Measurements from ENCODE around the gene CDK5R2. TPM values are rescaled to one million over a fixed set of nuclear protein-coding genes. Genes with fewer than 3 reads are reported as not detected.

CDK5R2 gene
- total and polyA plus RNA-seq, 2 experiments from 2014 or later = not detected

- no peak for DNase-seq
- H2AFZ ChIP-seq = no peak overlapping the region
- H4K20me1 ChIP-seq (ENCODE audit: insufficient read depth) = no peaks in the 10 kb centered on the region
- no peak overlapping the region for H3K4me2 ChIP-seq (ENCODE audit: unreplicated experiment)
- H3K9ac ChIP-seq = no peak overlapping the region
- H3K27ac ChIP-seq = no peak overlapping the region
- WGBS, 2 experiments (ENCODE audit: low coverage in 1 of 2, low lambda C conversion rate in 2 of 2, missing lambda C conversion rate in 2 of 2) = 38 to 45% methylated on average over 2 of the region's 2 CpGs
- in situ Hi-C loops (cut with MboI) = no loop called here
- H3K36me3 ChIP-seq (ENCODE audit: low read depth) = no peaks in the 10 kb centered on the region
- no peak overlapping the region for H3K4me3 ChIP-seq
- no peak for TF ChIP-seq EZH2 (IDR thresholded peaks at IDR 0.05; ENCODE audit: insufficient read depth, poor library complexity, severe bottlenecking)
- TF ChIP-seq EZH2phosphoT487 (IDR thresholded peaks at IDR 0.05; ENCODE audit: insufficient read depth, low read depth) = no peak
- no peaks in the 10 kb centered on the region for H3K9me2 ChIP-seq (ENCODE audit: insufficient read depth)
- H3F3A ChIP-seq (ENCODE audit: insufficient read depth) = no peaks in the 10 kb centered on the region
- H3K79me2 ChIP-seq (ENCODE audit: insufficient read depth) = no peaks in the 10 kb centered on the region
- peaks cover 12% of the 10 kb centered on the region for H3K27me3 ChIP-seq (replicated peaks; ENCODE audit: insufficient read depth)
- H3K9me3 ChIP-seq (ENCODE audit: low read depth) = no peaks in the 10 kb centered on the region
- H3K4me1 ChIP-seq (ENCODE audit: insufficient read depth) = no peaks in the 10 kb centered on the region
Observed at GRCh38 chr2:219009294-219009693, 49.8 kb downstream of the CDK5R2 start.

- DNase-seq = no peak
- no peaks in the 10 kb centered on the region for H3K36me3 ChIP-seq (ENCODE audit: low read depth)
- no peaks in the 10 kb centered on the region for H4K20me1 ChIP-seq (ENCODE audit: insufficient read depth)
- no peaks in the 10 kb centered on the region for H3K9me3 ChIP-seq (ENCODE audit: low read depth)
- 38 to 40% methylated on average over 6 of the region's 6 CpGs for WGBS, 2 experiments (ENCODE audit: low coverage in 1 of 2, low lambda C conversion rate in 2 of 2, missing lambda C conversion rate in 2 of 2)
- no peaks in the 10 kb centered on the region for H3K79me2 ChIP-seq (ENCODE audit: insufficient read depth)
- peaks cover 4% of the 10 kb centered on the region; the same call in 1 of the 2 replicates for H3K27me3 ChIP-seq (replicated peaks; ENCODE audit: insufficient read depth)
- H3K27ac ChIP-seq = no peak overlapping the region
- H3K9me2 ChIP-seq (ENCODE audit: insufficient read depth) = no peaks in the 10 kb centered on the region
- no peaks in the 10 kb centered on the region for H3F3A ChIP-seq (ENCODE audit: insufficient read depth)
- no peak overlapping the region for H2AFZ ChIP-seq
- no peak overlapping the region for H3K4me2 ChIP-seq (ENCODE audit: unreplicated experiment)
- no peak overlapping the region for H3K9ac ChIP-seq
- in situ Hi-C loops (cut with MboI) = no loop called here
- H3K4me1 ChIP-seq (ENCODE audit: insufficient read depth) = no peaks in the 10 kb centered on the region
- H3K4me3 ChIP-seq = no peak overlapping the region
- TF ChIP-seq EZH2 (IDR thresholded peaks at IDR 0.05; ENCODE audit: insufficient read depth, poor library complexity, severe bottlenecking) = no peak
- TF ChIP-seq EZH2phosphoT487 (IDR thresholded peaks at IDR 0.05; ENCODE audit: insufficient read depth, low read depth) = no peak
Observed at GRCh38 chr2:219010162-219010756, 50.8 kb downstream of the CDK5R2 start.

- Histone ChIP-seq H3K4me2 (ENCODE audit: unreplicated experiment) (no peak overlapping the region), H3K9me2 (ENCODE audit: insufficient read depth) (no peaks in the 10 kb centered on the region), H3K27me3 (replicated peaks; ENCODE audit: insufficient read depth) (no peaks in the 10 kb centered on the region; the same call in 1 of the 2 replicates), H3K36me3 (ENCODE audit: low read depth) (no peaks in the 10 kb centered on the region), H3K27ac (no peak overlapping the region), H3K79me2 (ENCODE audit: insufficient read depth) (no peaks in the 10 kb centered on the region), H3F3A (ENCODE audit: insufficient read depth) (no peaks in the 10 kb centered on the region), H4K20me1 (ENCODE audit: insufficient read depth) (no peaks in the 10 kb centered on the region), H3K4me3 (no peak overlapping the region), H3K9me3 (ENCODE audit: low read depth) (no peaks in the 10 kb centered on the region), H2AFZ (no peak overlapping the region), H3K9ac (no peak overlapping the region), H3K4me1 (ENCODE audit: insufficient read depth) (no peaks in the 10 kb centered on the region)
- 43 to 48% methylated on average over 5 of the region's 5 CpGs for WGBS, 2 experiments (ENCODE audit: low coverage in 1 of 2, low lambda C conversion rate in 2 of 2, missing lambda C conversion rate in 2 of 2)
- in situ Hi-C loops (cut with MboI) = no loop called here
- no peak for DNase-seq
- TF ChIP-seq EZH2phosphoT487 (IDR thresholded peaks at IDR 0.05; ENCODE audit: insufficient read depth, low read depth) = no peak
Observed at GRCh38 chr2:219010873-219011272, 51.4 kb downstream of the CDK5R2 start.

MicroRNA genes within 50 kb of the gene (microRNA counts, 767-probe panel; counts per million panel counts)
- 447 counts per million, percentile 86 among the panel's probes with 10 or more counts for microRNA hsa-miR-375

Small RNA genes within 50 kb of the gene (microRNA-seq; reads per million reads assigned to microRNA genes)
- 14.3 reads per million, percentile 22 among the genes with 10 or more reads in this experiment for gene MIR375 (ENCODE audit: borderline number of aligned reads)

Small RNA genes within 50 kb of the gene (small RNA-seq; reads per million reads assigned to genes)
- gene MIR375 (ENCODE audit: low read depth, low replicate concordance) (not detected), gene RNU6-642P (ENCODE audit: low read depth, low replicate concordance) (not detected)

Other genes with a start within 250 kb of the CDK5R2 start
- gene TTLL4, start 248.8 kb upstream of the CDK5R2 start, total RNA-seq (2014; rRNA removed; shearing (Covaris generic)) = 5.5 and 9.1 TPM in 2 replicates
- 7.3 and 7.7 TPM in 2 replicates for gene TTLL4, start 248.8 kb upstream of the CDK5R2 start, polyA plus RNA-seq (2016; fragmentation: Nextera tagmentation; extraction: Ambion mirVana)
- gene CYP27A1, start 177.5 kb upstream of the CDK5R2 start, total RNA-seq (2014; rRNA removed; shearing (Covaris generic)) = 3.9 and 4.1 TPM in 2 replicates
- 2.9 and 3.7 TPM in 2 replicates for gene CYP27A1, start 177.5 kb upstream of the CDK5R2 start, polyA plus RNA-seq (2016; fragmentation: Nextera tagmentation; extraction: Ambion mirVana)
- gene PRKAG3, start 127.9 kb upstream of the CDK5R2 start, total RNA-seq (2014; rRNA removed; shearing (Covaris generic)) = not detected in 2 replicates
- not detected in 2 replicates for gene PRKAG3, start 127.9 kb upstream of the CDK5R2 start, polyA plus RNA-seq (2016; fragmentation: Nextera tagmentation; extraction: Ambion mirVana)
- gene WNT6, start 99.9 kb upstream of the CDK5R2 start, total RNA-seq (2014; rRNA removed; shearing (Covaris generic)) = not detected in 2 replicates
- gene WNT6, start 99.9 kb upstream of the CDK5R2 start, polyA plus RNA-seq (2016; fragmentation: Nextera tagmentation; extraction: Ambion mirVana) = not detected in 2 replicates
- not detected in 2 replicates for gene WNT10A, start 78.8 kb upstream of the CDK5R2 start, total RNA-seq (2014; rRNA removed; shearing (Covaris generic))
- gene WNT10A, start 78.8 kb upstream of the CDK5R2 start, polyA plus RNA-seq (2016; fragmentation: Nextera tagmentation; extraction: Ambion mirVana) = not detected in 2 replicates
- not detected in 2 replicates for gene FEV, start 25.5 kb downstream of the CDK5R2 start, total RNA-seq (2014; rRNA removed; shearing (Covaris generic))
- gene FEV, start 25.5 kb downstream of the CDK5R2 start, polyA plus RNA-seq (2016; fragmentation: Nextera tagmentation; extraction: Ambion mirVana) = not detected in 2 replicates
- not detected in 2 replicates for gene CRYBA2, start 33.8 kb downstream of the CDK5R2 start, total RNA-seq (2014; rRNA removed; shearing (Covaris generic))
- not detected in 2 replicates for gene CRYBA2, start 33.8 kb downstream of the CDK5R2 start, polyA plus RNA-seq (2016; fragmentation: Nextera tagmentation; extraction: Ambion mirVana)
- not detected in 2 replicates for gene CFAP65, start 81.8 kb downstream of the CDK5R2 start, total RNA-seq (2014; rRNA removed; shearing (Covaris generic))
- gene CFAP65, start 81.8 kb downstream of the CDK5R2 start, polyA plus RNA-seq (2016; fragmentation: Nextera tagmentation; extraction: Ambion mirVana) = 0.08 TPM in 1 of 2 replicates, not detected in the other
- not detected in 2 replicates for gene IHH, start 101.3 kb downstream of the CDK5R2 start, total RNA-seq (2014; rRNA removed; shearing (Covaris generic))
- not detected in 2 replicates for gene IHH, start 101.3 kb downstream of the CDK5R2 start, polyA plus RNA-seq (2016; fragmentation: Nextera tagmentation; extraction: Ambion mirVana)
- gene NHEJ1, start 201.1 kb downstream of the CDK5R2 start, total RNA-seq (2014; rRNA removed; shearing (Covaris generic)) = 8.3 and 16.1 TPM in 2 replicates
- 8.3 and 10.5 TPM in 2 replicates for gene NHEJ1, start 201.1 kb downstream of the CDK5R2 start, polyA plus RNA-seq (2016; fragmentation: Nextera tagmentation; extraction: Ambion mirVana)
- gene SLC23A3, start 210.4 kb downstream of the CDK5R2 start, total RNA-seq (2014; rRNA removed; shearing (Covaris generic)) = 0.13 and 1.2 TPM in 2 replicates
- 0.24 and 0.58 TPM in 2 replicates for gene SLC23A3, start 210.4 kb downstream of the CDK5R2 start, polyA plus RNA-seq (2016; fragmentation: Nextera tagmentation; extraction: Ambion mirVana)
- 34.5 and 35.2 TPM in 2 replicates for gene CNPPD1, start 217.3 kb downstream of the CDK5R2 start, total RNA-seq (2014; rRNA removed; shearing (Covaris generic))
- gene CNPPD1, start 217.3 kb downstream of the CDK5R2 start, polyA plus RNA-seq (2016; fragmentation: Nextera tagmentation; extraction: Ambion mirVana) = 43.8 and 43.9 TPM in 2 replicates
- gene RETREG2, start 218.6 kb downstream of the CDK5R2 start, total RNA-seq (2014; rRNA removed; shearing (Covaris generic)) = 98.9 and 120 TPM in 2 replicates
- gene RETREG2, start 218.6 kb downstream of the CDK5R2 start, polyA plus RNA-seq (2016; fragmentation: Nextera tagmentation; extraction: Ambion mirVana) = 20.7 and 21.5 TPM in 2 replicates
- gene ZFAND2B, start 247.1 kb downstream of the CDK5R2 start, total RNA-seq (2014; rRNA removed; shearing (Covaris generic)) = 39.3 and 42.4 TPM in 2 replicates
- gene ZFAND2B, start 247.1 kb downstream of the CDK5R2 start, polyA plus RNA-seq (2016; fragmentation: Nextera tagmentation; extraction: Ambion mirVana) = 36.0 and 38.9 TPM in 2 replicates

All from GM23248 (cell line).